Umbilical cord (tissue), 2 donors: Measurements from ENCODE around the gene CECR2. TPM values are rescaled to one million over a fixed set of nuclear protein-coding genes. Genes with fewer than 3 reads are reported as not detected.

Experiments
- DNase-seq: peaks from one replicate; pipeline ENCODE4 v3.0.0-alpha.2; 2015; ENCODE audit warnings: low spot score
- total RNA-seq: library from RNA; depleted of rRNA; stranded (reverse); fragments of >200 nt; gene quantifications from one replicate; pipeline ENCODE4 v1.2.3, GENCODE V29; 2014; ENCODE audit warnings: low replicate concordance; ENCODE audit not compliant: insufficient read depth

The CECR2 gene
- total RNA-seq = 1.2 TPM

- peak; percentile 8 for DNase-seq
Measured at GRCh38 chr22:17369439-17370025, at the start of gene CECR2. Gene CECR2, plus strand, starts transcription at chr22:17369460. Its CDS starts 324 bp downstream, at chr22:17369784.

GRCh38 chr22:17319546-17319945 is 49.7 kb upstream of the CECR2 start:
- DNase-seq = no peak

- no peak for DNase-seq
Measured at GRCh38 chr22:17322511-17322910, 46.7 kb upstream of the CECR2 start.

GRCh38 chr22:17331690-17332089 is 37.6 kb upstream of the CECR2 start:
- DNase-seq = no peak

- DNase-seq = no peak
Measured at GRCh38 chr22:17332109-17332800, 37.0 kb upstream of the CECR2 start.

- DNase-seq = no peak
Measured at GRCh38 chr22:17334059-17334458, 35.2 kb upstream of the CECR2 start.

- no peak for DNase-seq
Measured at GRCh38 chr22:17334983-17335382, 34.3 kb upstream of the CECR2 start.

GRCh38 chr22:17336061-17336460 is 33.2 kb upstream of the CECR2 start:
- DNase-seq = peak; percentile 4

- no peak for DNase-seq
Measured at GRCh38 chr22:17337639-17338038, 31.6 kb upstream of the CECR2 start.

GRCh38 chr22:17339095-17339693 is 30.1 kb upstream of the CECR2 start:
- no peak for DNase-seq

- no peak for DNase-seq
Measured at GRCh38 chr22:17342361-17342760, 26.9 kb upstream of the CECR2 start.

- DNase-seq = no peak
Measured at GRCh38 chr22:17343766-17344165, 25.5 kb upstream of the CECR2 start.

- DNase-seq = no peak
Measured at GRCh38 chr22:17346578-17346977, 22.7 kb upstream of the CECR2 start.

GRCh38 chr22:17347724-17348123 is 21.5 kb upstream of the CECR2 start:
- DNase-seq = no peak

GRCh38 chr22:17348464-17349103 is 20.7 kb upstream of the CECR2 start:
- DNase-seq = no peak

GRCh38 chr22:17349172-17349571 is 20.1 kb upstream of the CECR2 start:
- no peak for DNase-seq

- no peak for DNase-seq
Measured at GRCh38 chr22:17350292-17350691, 19.0 kb upstream of the CECR2 start.

- no peak for DNase-seq
Measured at GRCh38 chr22:17352798-17353197, 16.5 kb upstream of the CECR2 start.

GRCh38 chr22:17357688-17358087 is 11.6 kb upstream of the CECR2 start:
- no peak for DNase-seq

- DNase-seq = no peak
Measured at GRCh38 chr22:17358415-17358814, 10.8 kb upstream of the CECR2 start.

GRCh38 chr22:17359501-17359900 is 9.8 kb upstream of the CECR2 start:
- no peak for DNase-seq

- DNase-seq = no peak
Measured at GRCh38 chr22:17366329-17366728, 2.9 kb upstream of the CECR2 start.

GRCh38 chr22:17366830-17367229 is 2.4 kb upstream of the CECR2 start:
- DNase-seq = no peak
